Liver (tissue), 3 donors: Measurements from ENCODE around the gene TLE3.

ENCODE experiments used
- EGR1 ChIP-seq, 2 donors: IDR thresholded peaks; 2 replicates each; pipeline ENCODE4 v1.6.1; 2016 to 2018; ENCODE audit warnings: antibody characterized with exemption in 2 of 2, low read depth in 2 of 2
- FOXA1 ChIP-seq: IDR thresholded peaks from 2 replicates; pipeline ENCODE4 v1.6.1; 2016; ENCODE audit warnings: antibody characterized with exemption
- JUND ChIP-seq, 2 donors: IDR thresholded peaks; 2 replicates each; pipeline ENCODE4 v1.6.1; 2016; ENCODE audit warnings: antibody characterized with exemption in 2 of 2
- RAD21 ChIP-seq, 2 donors: IDR thresholded peaks; 2 replicates each; pipeline ENCODE4 v1.6.1; 2016; ENCODE audit warnings: antibody characterized with exemption in 2 of 2, mild to moderate bottlenecking in 2 of 2
- RXRA ChIP-seq, 2 donors: IDR thresholded peaks; 2 replicates each; pipeline ENCODE4 v1.6.1; 2017 to 2018; ENCODE audit warnings: antibody characterized with exemption in 2 of 2, mild to moderate bottlenecking in 1 of 2
- TAF1 ChIP-seq: conservative IDR thresholded peaks from 2 replicates; pipeline ENCODE4 v1.6.1; 2016; ENCODE audit warnings: antibody characterized with exemption, mild to moderate bottlenecking
- YY1 ChIP-seq: IDR thresholded peaks from 2 replicates; pipeline ENCODE4 v1.6.1; 2016; ENCODE audit warnings: antibody characterized with exemption, mild to moderate bottlenecking
- TF ChIP-seq, protein P1 (sequence below): fragments of 150-350 bp; IDR thresholded peaks from 2 replicates; pipeline ENCODE4 v1.5.1; 2017; ENCODE audit warnings: improper control_type of control experiment, low read depth, low read length; ENCODE audit not compliant: missing input control
- TF ChIP-seq, protein P2 (sequence below): IDR thresholded peaks from 2 replicates; pipeline ENCODE4 v1.6.1; 2016; ENCODE audit warnings: antibody characterized with exemption, mild to moderate bottlenecking
- TF ChIP-seq, protein P3 (sequence below): IDR thresholded peaks from 2 replicates; pipeline ENCODE4 v1.6.1; 2016; ENCODE audit warnings: antibody characterized with exemption
- TF ChIP-seq, protein P4 (sequence below): IDR thresholded peaks from 2 replicates; pipeline ENCODE4 v1.6.1; 2016; ENCODE audit warnings: antibody characterized with exemption
- TF ChIP-seq, protein P5 (sequence below): IDR thresholded peaks from 2 replicates; pipeline ENCODE4 v1.6.1; 2016; ENCODE audit warnings: antibody characterized with exemption
- donor health status: healthy.
- donor health status: healthy.

DNA sequence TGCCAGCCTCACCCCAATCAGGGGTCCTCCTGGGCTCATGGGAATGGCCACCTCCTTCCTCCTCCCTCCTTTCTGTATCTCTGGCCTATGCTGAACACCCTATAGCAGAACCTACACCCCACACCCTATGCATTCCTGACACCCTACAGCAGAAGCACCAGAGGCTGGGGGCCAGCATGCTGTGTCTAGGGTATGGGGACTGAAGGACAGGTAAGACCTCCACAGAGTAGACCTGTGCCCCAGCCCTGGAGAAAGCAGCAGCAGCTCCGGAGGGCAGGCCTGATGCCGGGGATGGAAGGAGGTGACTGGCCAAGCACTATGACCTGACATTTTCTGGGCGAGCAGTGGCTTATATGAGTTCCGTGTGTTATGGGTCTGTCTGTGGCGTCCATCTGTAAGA, 66.9 kb downstream of the TLE3 start:
- no peak for TF ChIP-seq RAD21 (IDR thresholded peaks at IDR 0.05)
- TF ChIP-seq EGR1 (IDR thresholded peaks at IDR 0.05; ENCODE audit: low read depth in 2 of 2) = no peak
- no peak for TF ChIP-seq TAF1
- TF ChIP-seq, protein P1, sequence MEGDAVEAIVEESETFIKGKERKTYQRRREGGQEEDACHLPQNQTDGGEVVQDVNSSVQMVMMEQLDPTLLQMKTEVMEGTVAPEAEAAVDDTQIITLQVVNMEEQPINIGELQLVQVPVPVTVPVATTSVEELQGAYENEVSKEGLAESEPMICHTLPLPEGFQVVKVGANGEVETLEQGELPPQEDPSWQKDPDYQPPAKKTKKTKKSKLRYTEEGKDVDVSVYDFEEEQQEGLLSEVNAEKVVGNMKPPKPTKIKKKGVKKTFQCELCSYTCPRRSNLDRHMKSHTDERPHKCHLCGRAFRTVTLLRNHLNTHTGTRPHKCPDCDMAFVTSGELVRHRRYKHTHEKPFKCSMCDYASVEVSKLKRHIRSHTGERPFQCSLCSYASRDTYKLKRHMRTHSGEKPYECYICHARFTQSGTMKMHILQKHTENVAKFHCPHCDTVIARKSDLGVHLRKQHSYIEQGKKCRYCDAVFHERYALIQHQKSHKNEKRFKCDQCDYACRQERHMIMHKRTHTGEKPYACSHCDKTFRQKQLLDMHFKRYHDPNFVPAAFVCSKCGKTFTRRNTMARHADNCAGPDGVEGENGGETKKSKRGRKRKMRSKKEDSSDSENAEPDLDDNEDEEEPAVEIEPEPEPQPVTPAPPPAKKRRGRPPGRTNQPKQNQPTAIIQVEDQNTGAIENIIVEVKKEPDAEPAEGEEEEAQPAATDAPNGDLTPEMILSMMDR = no peak
- TF ChIP-seq, protein P2, sequence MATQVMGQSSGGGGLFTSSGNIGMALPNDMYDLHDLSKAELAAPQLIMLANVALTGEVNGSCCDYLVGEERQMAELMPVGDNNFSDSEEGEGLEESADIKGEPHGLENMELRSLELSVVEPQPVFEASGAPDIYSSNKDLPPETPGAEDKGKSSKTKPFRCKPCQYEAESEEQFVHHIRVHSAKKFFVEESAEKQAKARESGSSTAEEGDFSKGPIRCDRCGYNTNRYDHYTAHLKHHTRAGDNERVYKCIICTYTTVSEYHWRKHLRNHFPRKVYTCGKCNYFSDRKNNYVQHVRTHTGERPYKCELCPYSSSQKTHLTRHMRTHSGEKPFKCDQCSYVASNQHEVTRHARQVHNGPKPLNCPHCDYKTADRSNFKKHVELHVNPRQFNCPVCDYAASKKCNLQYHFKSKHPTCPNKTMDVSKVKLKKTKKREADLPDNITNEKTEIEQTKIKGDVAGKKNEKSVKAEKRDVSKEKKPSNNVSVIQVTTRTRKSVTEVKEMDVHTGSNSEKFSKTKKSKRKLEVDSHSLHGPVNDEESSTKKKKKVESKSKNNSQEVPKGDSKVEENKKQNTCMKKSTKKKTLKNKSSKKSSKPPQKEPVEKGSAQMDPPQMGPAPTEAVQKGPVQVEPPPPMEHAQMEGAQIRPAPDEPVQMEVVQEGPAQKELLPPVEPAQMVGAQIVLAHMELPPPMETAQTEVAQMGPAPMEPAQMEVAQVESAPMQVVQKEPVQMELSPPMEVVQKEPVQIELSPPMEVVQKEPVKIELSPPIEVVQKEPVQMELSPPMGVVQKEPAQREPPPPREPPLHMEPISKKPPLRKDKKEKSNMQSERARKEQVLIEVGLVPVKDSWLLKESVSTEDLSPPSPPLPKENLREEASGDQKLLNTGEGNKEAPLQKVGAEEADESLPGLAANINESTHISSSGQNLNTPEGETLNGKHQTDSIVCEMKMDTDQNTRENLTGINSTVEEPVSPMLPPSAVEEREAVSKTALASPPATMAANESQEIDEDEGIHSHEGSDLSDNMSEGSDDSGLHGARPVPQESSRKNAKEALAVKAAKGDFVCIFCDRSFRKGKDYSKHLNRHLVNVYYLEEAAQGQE = no peak
- no peak for TF ChIP-seq JUND (IDR thresholded peaks at IDR 0.05)
- TF ChIP-seq YY1 = no peak
- TF ChIP-seq, protein P3, sequence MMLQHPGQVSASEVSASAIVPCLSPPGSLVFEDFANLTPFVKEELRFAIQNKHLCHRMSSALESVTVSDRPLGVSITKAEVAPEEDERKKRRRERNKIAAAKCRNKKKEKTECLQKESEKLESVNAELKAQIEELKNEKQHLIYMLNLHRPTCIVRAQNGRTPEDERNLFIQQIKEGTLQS = no peak
- TF ChIP-seq, protein P4, sequence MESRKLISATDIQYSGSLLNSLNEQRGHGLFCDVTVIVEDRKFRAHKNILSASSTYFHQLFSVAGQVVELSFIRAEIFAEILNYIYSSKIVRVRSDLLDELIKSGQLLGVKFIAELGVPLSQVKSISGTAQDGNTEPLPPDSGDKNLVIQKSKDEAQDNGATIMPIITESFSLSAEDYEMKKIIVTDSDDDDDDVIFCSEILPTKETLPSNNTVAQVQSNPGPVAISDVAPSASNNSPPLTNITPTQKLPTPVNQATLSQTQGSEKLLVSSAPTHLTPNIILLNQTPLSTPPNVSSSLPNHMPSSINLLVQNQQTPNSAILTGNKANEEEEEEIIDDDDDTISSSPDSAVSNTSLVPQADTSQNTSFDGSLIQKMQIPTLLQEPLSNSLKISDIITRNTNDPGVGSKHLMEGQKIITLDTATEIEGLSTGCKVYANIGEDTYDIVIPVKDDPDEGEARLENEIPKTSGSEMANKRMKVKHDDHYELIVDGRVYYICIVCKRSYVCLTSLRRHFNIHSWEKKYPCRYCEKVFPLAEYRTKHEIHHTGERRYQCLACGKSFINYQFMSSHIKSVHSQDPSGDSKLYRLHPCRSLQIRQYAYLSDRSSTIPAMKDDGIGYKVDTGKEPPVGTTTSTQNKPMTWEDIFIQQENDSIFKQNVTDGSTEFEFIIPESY = no peak
- TF ChIP-seq FOXA1 = no peak
- no peak for TF ChIP-seq RXRA (IDR thresholded peaks at IDR 0.05)
- TF ChIP-seq, protein P5, sequence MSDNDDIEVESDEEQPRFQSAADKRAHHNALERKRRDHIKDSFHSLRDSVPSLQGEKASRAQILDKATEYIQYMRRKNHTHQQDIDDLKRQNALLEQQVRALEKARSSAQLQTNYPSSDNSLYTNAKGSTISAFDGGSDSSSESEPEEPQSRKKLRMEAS = no peak
